GM21367 (cell line): ENCODE data around the gene CTNS.

Source experiments
- ATAC-seq: cut with Tn5 transposase; IDR thresholded peaks from one replicate; pipeline ENCODE4 v1.9.1; 2021; ENCODE audit not compliant: unreplicated experiment

Gene CTNS

GRCh38 chr17:3622977-3623594 is 13.5 kb upstream of the CTNS start:
- no peak for ATAC-seq

- no peak for ATAC-seq
These were observed 9.5 kb upstream of the CTNS start for GRCh38 chr17:3626831-3627768.

- no peak for ATAC-seq
These were observed 8.8 kb upstream of the CTNS start for GRCh38 chr17:3627769-3628167.

DNA sequence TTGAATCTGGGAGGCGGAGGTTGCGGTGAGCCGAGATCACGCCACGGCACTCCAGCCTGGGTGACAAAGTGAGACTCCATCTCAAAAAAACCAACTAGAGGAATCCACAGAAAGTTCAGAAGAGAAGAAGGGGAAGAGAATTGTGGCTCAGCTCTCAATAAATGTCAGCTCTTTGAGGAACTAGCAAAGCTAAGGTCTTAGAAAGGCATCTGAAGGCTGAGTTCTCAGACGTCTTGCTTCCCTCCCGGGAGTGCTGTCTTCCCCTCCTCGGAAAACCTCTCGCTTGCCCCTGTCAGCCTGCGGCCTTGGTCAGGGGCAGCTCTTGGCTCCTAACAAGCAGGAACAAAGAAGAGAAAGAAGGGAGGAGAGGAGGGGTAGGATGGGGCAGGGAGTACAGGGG is 5.8 kb upstream of the CTNS start:
- no peak for ATAC-seq

DNA sequence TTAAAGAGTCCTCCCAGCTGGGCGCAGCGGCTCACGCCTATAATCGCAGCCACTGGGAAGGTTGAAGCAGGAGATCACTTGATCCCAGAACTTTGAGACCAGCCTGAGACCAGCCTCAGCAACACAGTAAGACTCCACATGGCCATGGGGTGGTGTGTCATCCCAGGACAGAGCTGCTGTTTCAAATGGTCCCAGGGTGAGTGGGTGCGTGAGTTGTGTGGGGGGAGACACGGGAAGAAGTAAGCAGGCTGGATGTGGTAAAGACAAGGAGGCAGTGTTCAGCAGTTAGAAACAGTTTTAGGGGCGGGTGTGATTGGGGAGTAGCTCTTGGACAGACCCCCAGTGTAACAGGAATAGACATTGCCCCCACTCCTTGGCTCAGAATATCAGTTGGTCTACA is 4.3 kb upstream of the CTNS start:
- ATAC-seq, result no peak

GRCh38 chr17:3635474-3636153 is 946 bp upstream of the CTNS start:
- ATAC-seq, result no peak

- ATAC-seq, result peak; percentile 3
These were observed 381 bp downstream of the CTNS start for GRCh38 chr17:3636908-3637373.

DNA sequence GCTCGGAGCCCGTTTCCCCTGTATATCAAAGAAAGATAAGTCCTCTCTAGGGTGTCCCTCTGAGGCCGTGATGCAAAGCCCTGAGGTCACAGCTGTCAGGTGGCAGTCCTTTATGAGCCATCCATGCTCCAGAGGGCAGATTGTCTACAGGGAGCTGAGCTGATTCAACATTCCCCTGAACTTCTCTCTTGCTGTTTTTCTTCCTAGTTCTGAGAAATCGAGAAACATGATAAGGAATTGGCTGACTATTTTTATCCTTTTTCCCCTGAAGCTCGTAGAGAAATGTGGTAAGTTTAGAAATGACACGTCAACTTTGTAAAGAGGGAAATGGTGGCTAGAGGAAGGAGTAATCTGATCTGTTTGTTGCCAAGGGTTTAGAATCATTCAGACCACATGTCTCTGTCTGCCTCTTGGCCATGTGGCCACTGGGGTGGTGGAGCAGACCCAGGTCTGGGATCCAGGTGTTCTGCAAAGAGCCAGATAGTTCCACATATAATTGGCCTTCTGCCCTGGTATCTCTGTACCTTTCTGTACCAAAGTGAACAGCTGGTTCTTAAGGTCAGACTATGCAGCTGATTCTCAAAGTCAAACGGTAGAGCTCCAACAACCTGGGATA is 3.5 kb downstream of the CTNS start:
- no peak for ATAC-seq

DNA sequence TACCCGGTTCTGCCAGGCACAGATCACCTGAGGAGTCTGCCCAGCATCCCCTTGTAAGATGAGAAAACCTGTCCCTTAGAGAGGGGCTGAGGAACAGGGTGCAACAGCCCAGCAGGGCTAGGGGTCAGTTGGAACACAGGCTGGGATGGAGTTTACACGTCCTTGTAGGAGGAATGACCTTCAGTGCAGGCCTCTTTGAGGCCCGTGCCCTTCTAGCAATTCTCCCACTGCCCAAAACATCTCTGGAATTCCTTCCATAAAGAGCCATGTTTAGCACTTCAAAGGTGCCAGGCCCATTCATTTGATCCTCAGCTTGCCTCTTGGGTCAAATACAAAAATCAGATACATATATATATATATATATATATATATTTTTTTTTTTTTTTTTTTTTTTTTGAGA is 4.5 kb downstream of the CTNS start:
- ATAC-seq, result no peak

- no peak for ATAC-seq
These were observed 5.3 kb downstream of the CTNS start for GRCh38 chr17:3641717-3642486.

DNA sequence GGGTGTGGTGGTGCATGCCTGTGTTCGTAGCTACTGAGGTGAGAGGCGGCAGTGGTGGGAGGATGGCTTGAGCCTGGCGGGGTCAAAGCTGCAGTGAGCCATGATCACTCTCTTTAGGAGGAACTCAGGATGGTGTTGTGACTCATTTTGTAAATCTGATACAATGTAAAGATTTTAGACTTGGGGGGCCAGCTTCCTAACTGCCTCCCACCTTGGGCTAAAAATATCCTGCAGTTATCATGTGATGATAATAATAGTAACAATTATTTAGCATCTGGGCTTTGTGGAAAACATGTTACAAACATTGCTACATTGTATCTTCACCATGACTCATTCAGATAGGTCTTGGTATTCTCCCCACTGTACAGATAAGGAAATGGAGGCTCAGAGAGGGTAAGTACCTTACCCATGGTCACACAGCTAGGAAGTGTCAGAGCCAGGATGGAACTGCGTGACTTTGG is 7.4 kb downstream of the CTNS start:
- no peak for ATAC-seq

DNA sequence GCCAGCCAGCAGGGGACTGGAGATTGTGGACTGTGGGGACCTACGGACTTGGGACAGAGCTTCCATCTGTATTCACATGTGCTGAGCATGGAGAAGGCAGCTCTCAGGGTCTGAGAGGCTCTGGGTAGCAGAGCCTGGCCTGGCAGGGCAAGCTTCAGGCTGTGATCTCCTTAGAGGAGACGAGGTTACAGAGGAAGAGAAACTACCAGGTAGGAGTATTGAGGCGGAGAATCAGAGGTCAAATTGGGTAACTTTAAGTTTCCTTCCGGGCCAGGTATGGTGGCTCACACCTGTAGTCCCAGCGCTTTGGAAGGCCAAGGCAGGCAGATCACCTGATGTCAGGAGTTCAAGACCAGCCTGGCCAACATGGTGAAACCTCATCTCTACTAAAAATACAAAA is 8.8 kb downstream of the CTNS start:
- no peak for ATAC-seq

GRCh38 chr17:3647251-3647650 is 10.7 kb downstream of the CTNS start:
- ATAC-seq, result no peak

DNA sequence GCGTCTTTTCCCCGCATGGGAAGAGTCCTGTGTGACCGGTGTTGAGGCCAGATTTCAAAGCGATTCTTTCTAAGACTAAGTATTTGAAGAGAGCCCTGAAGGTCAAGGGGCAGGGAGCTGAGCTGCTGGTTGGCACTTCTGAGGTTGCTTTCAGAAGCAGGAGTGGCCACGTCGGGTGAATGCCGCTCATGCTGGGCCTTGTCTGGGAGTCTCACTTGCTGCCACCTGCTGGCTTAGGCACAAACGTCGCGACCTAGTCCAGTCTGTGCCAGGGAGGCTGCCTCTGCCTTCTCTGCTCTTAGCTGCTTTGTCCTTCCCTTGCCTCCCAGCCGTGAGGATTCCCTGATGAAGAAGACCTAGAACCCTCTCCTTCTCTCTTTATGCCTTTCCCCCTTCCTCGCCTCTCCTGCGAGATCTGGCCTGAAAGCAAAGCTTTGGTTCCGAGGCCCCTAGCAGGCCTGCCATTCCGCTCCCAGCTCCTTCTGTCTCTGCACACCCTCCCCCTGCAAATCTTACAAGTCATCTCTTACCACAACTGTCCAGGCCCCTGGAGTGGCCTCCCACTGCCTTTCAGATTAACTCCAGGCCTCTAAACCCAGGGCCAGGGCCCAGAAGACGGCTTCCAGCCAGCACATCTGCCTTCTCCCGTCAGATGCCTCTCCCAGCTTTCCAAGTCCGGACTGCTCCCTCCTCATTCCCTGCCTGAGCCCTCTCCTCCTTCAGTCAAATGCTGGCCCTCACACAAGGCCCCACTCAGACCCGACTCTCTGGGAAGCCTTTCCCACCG is 11.4 kb downstream of the CTNS start:
- ATAC-seq, result no peak

- no peak for ATAC-seq
These were observed 19.2 kb downstream of the CTNS start for GRCh38 chr17:3655766-3656165.

DNA sequence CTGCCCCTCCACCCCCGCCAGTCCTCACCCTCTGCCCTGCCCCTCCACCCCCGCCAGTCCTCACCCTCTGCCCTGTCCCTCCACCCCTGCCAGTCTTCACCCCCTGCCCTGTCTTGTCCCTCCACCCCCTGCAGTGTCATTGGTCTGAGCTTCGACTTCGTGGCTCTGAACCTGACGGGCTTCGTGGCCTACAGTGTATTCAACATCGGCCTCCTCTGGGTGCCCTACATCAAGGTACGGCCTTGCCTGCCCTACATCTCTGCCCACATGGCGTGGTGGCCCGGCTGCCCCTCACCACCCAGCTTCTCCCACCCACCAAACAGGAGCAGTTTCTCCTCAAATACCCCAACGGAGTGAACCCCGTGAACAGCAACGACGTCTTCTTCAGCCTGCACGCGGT is 19.8 kb downstream of the CTNS start:
- no peak for ATAC-seq

- no peak for ATAC-seq
These were observed 20.4 kb downstream of the CTNS start for GRCh38 chr17:3656755-3657587.

GRCh38 chr17:3657588-3657869 is 21.0 kb downstream of the CTNS start:
- ATAC-seq, result no peak
